ENCODE measurements around the gene KCNG1.

The KCNG1 gene

GRCh38 chr20:51022803-51023616, at the start of gene KCNG1:
Gene KCNG1 (minus strand): TSS chr20:51023107. CDS start chr20:51010338, 12,769 bp downstream.
- Histone ChIP-seq H3K36me3 (no peaks in the 10 kb centered on the region), H3K27me3 (peaks cover 100% of the 10 kb centered on the region), H3K4me3 (ENCODE audit: low read depth in 1 of 2, low read length in 1 of 2) (no peak within 1 kb of the TSS), H3K27ac (no peak within 1 kb of the TSS), H3K9me3 (no peaks in the 10 kb centered on the region), H3K4me1 (ENCODE audit: control insufficient read depth in 1 of 2, insufficient read depth in 1 of 2, low read depth in 1 of 2, low read length in 1 of 2) (peaks cover 0 to 6% of the 10 kb centered on the region in 2 experiments)
- TF ChIP-seq, protein P1, sequence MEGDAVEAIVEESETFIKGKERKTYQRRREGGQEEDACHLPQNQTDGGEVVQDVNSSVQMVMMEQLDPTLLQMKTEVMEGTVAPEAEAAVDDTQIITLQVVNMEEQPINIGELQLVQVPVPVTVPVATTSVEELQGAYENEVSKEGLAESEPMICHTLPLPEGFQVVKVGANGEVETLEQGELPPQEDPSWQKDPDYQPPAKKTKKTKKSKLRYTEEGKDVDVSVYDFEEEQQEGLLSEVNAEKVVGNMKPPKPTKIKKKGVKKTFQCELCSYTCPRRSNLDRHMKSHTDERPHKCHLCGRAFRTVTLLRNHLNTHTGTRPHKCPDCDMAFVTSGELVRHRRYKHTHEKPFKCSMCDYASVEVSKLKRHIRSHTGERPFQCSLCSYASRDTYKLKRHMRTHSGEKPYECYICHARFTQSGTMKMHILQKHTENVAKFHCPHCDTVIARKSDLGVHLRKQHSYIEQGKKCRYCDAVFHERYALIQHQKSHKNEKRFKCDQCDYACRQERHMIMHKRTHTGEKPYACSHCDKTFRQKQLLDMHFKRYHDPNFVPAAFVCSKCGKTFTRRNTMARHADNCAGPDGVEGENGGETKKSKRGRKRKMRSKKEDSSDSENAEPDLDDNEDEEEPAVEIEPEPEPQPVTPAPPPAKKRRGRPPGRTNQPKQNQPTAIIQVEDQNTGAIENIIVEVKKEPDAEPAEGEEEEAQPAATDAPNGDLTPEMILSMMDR (IDR thresholded peaks at IDR 0.05) = no peak

- TF ChIP-seq, protein P1 (IDR thresholded peaks at IDR 0.05) = no peak
- peaks cover 19% of the 10 kb centered on the region for H3K27me3 ChIP-seq
Measured at GRCh38 chr20:51070621-51071020, 47.7 kb upstream of the KCNG1 start.

GRCh38 chr20:51067792-51068191, 44.9 kb upstream of the KCNG1 start:
- Histone ChIP-seq H3K36me3 (no peaks in the 10 kb centered on the region), H3K27me3 (peaks cover 19% of the 10 kb centered on the region), H3K4me3 (ENCODE audit: low read depth in 1 of 2, low read length in 1 of 2) (no peak overlapping the region), H3K9me3 (no peaks in the 10 kb centered on the region), H3K4me1 (ENCODE audit: control insufficient read depth in 1 of 2, insufficient read depth in 1 of 2, low read depth in 1 of 2, low read length in 1 of 2) (no peaks in the 10 kb centered on the region), H3K27ac (no peak overlapping the region)
- TF ChIP-seq, protein P1 (IDR thresholded peaks at IDR 0.05) = no peak

More at GRCh38 chr20:51070621-51071020, 47.7 kb upstream of the KCNG1 start:
- Histone ChIP-seq H3K9me3 (no peaks in the 10 kb centered on the region), H3K4me3 (ENCODE audit: low read depth in 1 of 2, low read length in 1 of 2) (no peak overlapping the region), H3K36me3 (no peaks in the 10 kb centered on the region), H3K4me1 (ENCODE audit: control insufficient read depth in 1 of 2, insufficient read depth in 1 of 2, low read depth in 1 of 2, low read length in 1 of 2) (no peaks in the 10 kb centered on the region), H3K27ac (no peak overlapping the region)

DNA sequence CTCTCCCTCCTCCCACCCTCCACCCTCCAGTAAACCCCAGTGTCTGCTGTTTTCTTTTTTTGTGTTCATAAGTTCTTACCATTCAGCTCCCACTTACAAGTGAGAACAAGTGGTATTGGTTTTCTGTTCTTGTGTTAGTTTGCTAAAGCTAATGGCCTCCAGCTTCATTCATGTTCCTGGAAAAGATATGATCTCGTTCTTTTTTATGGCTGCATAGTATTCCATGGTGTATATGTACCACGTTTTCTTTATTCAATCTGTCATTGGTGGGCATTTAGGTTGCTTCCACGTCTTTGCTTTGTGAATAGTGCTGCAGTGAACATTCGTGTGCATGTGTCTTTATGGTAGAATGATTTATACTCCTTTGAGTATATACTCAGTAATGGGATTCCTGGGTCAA, 42.7 kb upstream of the KCNG1 start:
- no peaks in the 10 kb centered on the region for H3K36me3 ChIP-seq
- TF ChIP-seq, protein P1 (IDR thresholded peaks at IDR 0.05) = no peak
- H3K4me1 ChIP-seq (ENCODE audit: control insufficient read depth in 1 of 2, insufficient read depth in 1 of 2, low read depth in 1 of 2, low read length in 1 of 2) = no peaks in the 10 kb centered on the region
- peaks cover 18% of the 10 kb centered on the region for H3K27me3 ChIP-seq
- H3K27ac ChIP-seq = no peak overlapping the region
- H3K4me3 ChIP-seq (ENCODE audit: low read depth in 1 of 2, low read length in 1 of 2) = no peak overlapping the region
- H3K9me3 ChIP-seq = no peaks in the 10 kb centered on the region

- TF ChIP-seq, protein P1 (IDR thresholded peaks at IDR 0.05) = no peak
- Histone ChIP-seq H3K27me3 (peaks cover 22% of the 10 kb centered on the region), H3K4me1 (ENCODE audit: control insufficient read depth in 1 of 2, insufficient read depth in 1 of 2, low read depth in 1 of 2, low read length in 1 of 2) (no peaks in the 10 kb centered on the region), H3K36me3 (no peaks in the 10 kb centered on the region), H3K4me3 (ENCODE audit: low read depth in 1 of 2, low read length in 1 of 2) (no peak overlapping the region), H3K9me3 (no peaks in the 10 kb centered on the region), H3K27ac (no peak overlapping the region)
Measured at GRCh38 chr20:51064137-51064536, 41.2 kb upstream of the KCNG1 start.

All from neutrophil (primary cell).